ENCODE measurements around the gene USP54. TPM values are rescaled to one million over a fixed set of nuclear protein-coding genes. Genes with fewer than 3 reads are reported as not detected.
"Not testable (repeated sequence)": the region's sequence is repeated elsewhere in the genome, so short reads cannot be mapped to it uniquely, and the experiment has no call there.

USP54 gene
- total RNA-seq, 2 experiments from 2014 or later: 15.2 to 16.4 TPM

DNA sequence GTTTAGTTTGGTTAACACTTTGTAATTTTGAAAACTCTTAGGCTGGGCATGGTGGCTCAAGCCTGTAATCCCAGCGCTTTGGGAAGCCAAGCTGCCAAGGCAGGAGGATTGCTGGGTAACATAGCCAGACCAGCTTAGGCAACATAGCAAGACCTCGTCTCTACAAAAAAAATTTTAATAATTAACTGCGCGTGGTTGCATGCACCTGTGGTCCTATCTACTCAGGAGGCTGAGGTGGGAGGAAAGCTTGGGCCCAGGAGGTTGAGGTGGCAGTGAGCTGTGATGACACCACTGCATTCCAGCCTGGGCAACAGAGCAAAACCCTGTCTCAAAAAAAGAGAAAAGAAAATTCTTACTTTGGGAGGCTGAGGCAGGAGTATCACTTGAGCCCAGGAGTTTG, 31.9 kb upstream of the USP54 start:
- Histone ChIP-seq H3K9me3 (ENCODE audit: low read length) (no peaks in the 10 kb centered on the region), H3K36me3 (ENCODE audit: insufficient read depth, low read length) (no peaks in the 10 kb centered on the region), H3K4me1 (ENCODE audit: insufficient read depth, low read length, poor library complexity, severe bottlenecking) (peaks cover 17% of the 10 kb centered on the region), H3K9me2 (ENCODE audit: insufficient read depth, low read length) (no peaks in the 10 kb centered on the region), H2AFZ (ENCODE audit: low read length) (no peak overlapping the region), H3K79me2 (ENCODE audit: insufficient read depth, low read depth, low read length) (peaks cover 15% of the 10 kb centered on the region; the same call in 1 of the 2 replicates), H3K4me2 (ENCODE audit: low read length) (no peak overlapping the region), H4K20me1 (ENCODE audit: insufficient read depth, low read length) (no peaks in the 10 kb centered on the region), H3K27ac (ENCODE audit: low read depth, low read length, poor library complexity, severe bottlenecking) (no peak overlapping the region), H3K4me3 (ENCODE audit: low read depth, low read length, poor library complexity, severe bottlenecking) (no peak overlapping the region)
- ChIA-PET POLR2A (no interaction called here), CTCF (ENCODE audit: unreplicated experiment) (no interaction called here)
- BruUV-seq (replicated peaks): no TSS peak
- TF ChIP-seq, protein P1, sequence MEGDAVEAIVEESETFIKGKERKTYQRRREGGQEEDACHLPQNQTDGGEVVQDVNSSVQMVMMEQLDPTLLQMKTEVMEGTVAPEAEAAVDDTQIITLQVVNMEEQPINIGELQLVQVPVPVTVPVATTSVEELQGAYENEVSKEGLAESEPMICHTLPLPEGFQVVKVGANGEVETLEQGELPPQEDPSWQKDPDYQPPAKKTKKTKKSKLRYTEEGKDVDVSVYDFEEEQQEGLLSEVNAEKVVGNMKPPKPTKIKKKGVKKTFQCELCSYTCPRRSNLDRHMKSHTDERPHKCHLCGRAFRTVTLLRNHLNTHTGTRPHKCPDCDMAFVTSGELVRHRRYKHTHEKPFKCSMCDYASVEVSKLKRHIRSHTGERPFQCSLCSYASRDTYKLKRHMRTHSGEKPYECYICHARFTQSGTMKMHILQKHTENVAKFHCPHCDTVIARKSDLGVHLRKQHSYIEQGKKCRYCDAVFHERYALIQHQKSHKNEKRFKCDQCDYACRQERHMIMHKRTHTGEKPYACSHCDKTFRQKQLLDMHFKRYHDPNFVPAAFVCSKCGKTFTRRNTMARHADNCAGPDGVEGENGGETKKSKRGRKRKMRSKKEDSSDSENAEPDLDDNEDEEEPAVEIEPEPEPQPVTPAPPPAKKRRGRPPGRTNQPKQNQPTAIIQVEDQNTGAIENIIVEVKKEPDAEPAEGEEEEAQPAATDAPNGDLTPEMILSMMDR (conservative IDR thresholded peaks at IDR 0.05; ENCODE audit: low read length): no peak
- TF ChIP-seq EZH2phosphoT487 (IDR thresholded peaks at IDR 0.05; ENCODE audit: borderline replicate concordance, low read depth, low read length): no peak
- intact Hi-C loops (cut with micrococcal nuclease; ENCODE audit: unreplicated experiment): no loop called here
- DNase-seq (ENCODE audit: low spot score): no peak

DNA sequence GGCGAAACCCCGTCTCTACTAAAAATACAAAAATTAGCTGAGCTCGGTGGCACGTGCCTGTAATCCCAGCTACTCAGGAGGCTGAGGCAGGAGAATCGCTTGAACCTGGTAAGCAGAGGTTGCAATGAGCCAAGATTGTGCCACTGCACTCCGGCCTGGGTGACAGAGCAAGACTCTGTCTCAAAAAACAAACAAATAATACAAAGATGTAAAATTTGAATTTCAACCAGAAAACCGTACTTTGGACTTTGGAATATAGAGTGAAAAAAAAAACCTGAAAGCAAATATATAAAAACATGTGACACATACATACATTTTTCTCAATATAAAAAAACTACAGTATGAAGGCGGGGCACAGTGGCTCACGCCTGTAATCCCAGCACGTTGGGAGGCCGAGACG, 29.8 kb upstream of the USP54 start:
- intact Hi-C loops (cut with micrococcal nuclease; ENCODE audit: unreplicated experiment); DNase-seq (ENCODE audit: low spot score); BruUV-seq (replicated peaks); CTCF ChIA-PET (ENCODE audit: unreplicated experiment); H3K4me3 ChIP-seq (ENCODE audit: low read depth, low read length, poor library complexity, severe bottlenecking); H3K9me2 ChIP-seq (ENCODE audit: insufficient read depth, low read length); H3K79me2 ChIP-seq (ENCODE audit: insufficient read depth, low read depth, low read length); H3K36me3 ChIP-seq (ENCODE audit: insufficient read depth, low read length); H2AFZ ChIP-seq (ENCODE audit: low read length); H3K9me3 ChIP-seq (ENCODE audit: low read length); H4K20me1 ChIP-seq (ENCODE audit: insufficient read depth, low read length); H3K4me1 ChIP-seq (ENCODE audit: insufficient read depth, low read length, poor library complexity, severe bottlenecking); H3K27ac ChIP-seq (ENCODE audit: low read depth, low read length, poor library complexity, severe bottlenecking); H3K4me2 ChIP-seq (ENCODE audit: low read length): not testable (repeated sequence)
- POLR2A ChIA-PET: interaction anchor here (0.6 kb wide), 1 partner anchor 434 kb away, joined by 5 read pairs; no protein-coding TSS in a partner anchor

DNA sequence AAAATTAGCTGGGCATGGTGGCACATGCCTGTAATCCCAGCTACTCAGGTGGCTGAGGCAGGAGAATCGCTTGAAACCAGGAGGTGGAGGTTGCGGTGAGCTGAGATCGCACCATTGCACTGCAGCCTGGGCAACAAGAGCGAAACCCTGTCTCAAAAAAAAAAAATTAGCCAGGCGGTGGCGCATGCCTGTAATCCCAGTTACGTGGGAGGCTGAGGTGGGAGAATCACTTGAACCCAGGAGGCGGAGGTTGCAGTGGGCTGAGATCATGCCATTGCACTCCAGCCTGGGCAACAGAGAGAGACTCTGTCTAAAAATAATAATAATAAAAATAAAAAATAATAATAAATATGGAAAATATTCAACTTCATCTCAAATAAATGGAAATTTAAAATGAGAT, 26.0 kb upstream of the USP54 start:
- H3K27ac ChIP-seq (ENCODE audit: low read depth, low read length, poor library complexity, severe bottlenecking); H3K4me2 ChIP-seq (ENCODE audit: low read length); H3K79me2 ChIP-seq (ENCODE audit: insufficient read depth, low read depth, low read length); H3K4me3 ChIP-seq (ENCODE audit: low read depth, low read length, poor library complexity, severe bottlenecking); BruUV-seq (replicated peaks); H3K36me3 ChIP-seq (ENCODE audit: insufficient read depth, low read length); H3K9me2 ChIP-seq (ENCODE audit: insufficient read depth, low read length); DNase-seq (ENCODE audit: low spot score); H4K20me1 ChIP-seq (ENCODE audit: insufficient read depth, low read length); H2AFZ ChIP-seq (ENCODE audit: low read length); CTCF ChIA-PET (ENCODE audit: unreplicated experiment); H3K9me3 ChIP-seq (ENCODE audit: low read length); H3K4me1 ChIP-seq (ENCODE audit: insufficient read depth, low read length, poor library complexity, severe bottlenecking); POLR2A ChIA-PET; intact Hi-C loops (cut with micrococcal nuclease; ENCODE audit: unreplicated experiment): not testable (repeated sequence)

DNA sequence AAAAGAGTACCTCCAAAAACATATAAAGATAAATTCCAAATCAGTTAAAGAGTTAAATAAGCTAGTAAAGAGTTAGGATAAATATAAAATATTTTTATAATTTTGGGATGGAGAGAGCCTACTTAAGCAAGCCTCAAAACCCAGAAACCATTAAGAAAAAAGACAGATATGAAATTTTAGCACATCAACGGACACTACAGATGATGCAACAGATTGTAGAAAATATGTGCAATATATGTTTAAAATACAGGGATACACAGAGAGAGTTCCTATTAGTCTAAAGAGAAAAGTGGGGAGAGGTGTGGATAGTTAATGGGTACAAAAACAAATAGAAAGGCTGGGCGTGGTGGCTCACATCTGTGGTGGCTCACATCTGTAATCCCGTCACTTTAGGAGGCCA, 23.6 kb upstream of the USP54 start:
- Histone ChIP-seq H3K79me2 (ENCODE audit: insufficient read depth, low read depth, low read length) (no peaks in the 10 kb centered on the region), H4K20me1 (ENCODE audit: insufficient read depth, low read length) (no peaks in the 10 kb centered on the region), H3K4me2 (ENCODE audit: low read length) (no peak overlapping the region), H3K9me3 (ENCODE audit: low read length) (no peaks in the 10 kb centered on the region), H3K36me3 (ENCODE audit: insufficient read depth, low read length) (no peaks in the 10 kb centered on the region), H2AFZ (ENCODE audit: low read length) (no peak overlapping the region), H3K27ac (ENCODE audit: low read depth, low read length, poor library complexity, severe bottlenecking) (no peak overlapping the region), H3K4me1 (ENCODE audit: insufficient read depth, low read length, poor library complexity, severe bottlenecking) (no peaks in the 10 kb centered on the region), H3K4me3 (ENCODE audit: low read depth, low read length, poor library complexity, severe bottlenecking) (no peak overlapping the region), H3K9me2 (ENCODE audit: insufficient read depth, low read length) (no peaks in the 10 kb centered on the region)
- ChIA-PET CTCF (ENCODE audit: unreplicated experiment) (no interaction called here), POLR2A (no interaction called here)
- TF ChIP-seq EZH2phosphoT487 (IDR thresholded peaks at IDR 0.05; ENCODE audit: borderline replicate concordance, low read depth, low read length): no peak
- TF ChIP-seq, protein P1 (conservative IDR thresholded peaks at IDR 0.05; ENCODE audit: low read length): no peak
- DNase-seq (ENCODE audit: low spot score): no peak
- no TSS peak for BruUV-seq (replicated peaks)
- intact Hi-C loops (cut with micrococcal nuclease; ENCODE audit: unreplicated experiment): no loop called here
